PFSK-1 (cell line): ENCODE measurements around the gene OMP.

Experiments
- FOXP2 ChIP-seq: optimal IDR thresholded peaks from 2 replicates; pipeline ENCODE3; 2011; ENCODE audit warnings: borderline replicate concordance, control low read depth, inconsistent platforms; ENCODE audit not compliant: insufficient read depth; ENCODE audit errors: extremely low read length, extremely low read depth
- POLR2AphosphoS5 ChIP-seq: IDR thresholded peaks from 2 replicates; pipeline ENCODE4 v1.6.1; 2012; ENCODE audit warnings: low read depth, mild to moderate bottlenecking, control low read depth, low read length, moderate library complexity
- SIN3A ChIP-seq: IDR thresholded peaks from 2 replicates; pipeline ENCODE4 v1.6.1; 2012; ENCODE audit warnings: mild to moderate bottlenecking, low read length, moderate library complexity, borderline replicate concordance; ENCODE audit not compliant: insufficient read depth
- TAF1 ChIP-seq: IDR thresholded peaks from 2 replicates; pipeline ENCODE4 v1.6.1; 2012; ENCODE audit warnings: low read length, control low read depth, borderline replicate concordance; ENCODE audit not compliant: insufficient read depth
- TF ChIP-seq, protein P1 (sequence below), 2 experiments: IDR thresholded peaks; 2 replicates each; pipeline versions ENCODE4 v1.6.1 to v1.8.0; 2011 to 2012; ENCODE audit warnings: low read depth in 2 of 2, low read length in 2 of 2, control low read depth in 1 of 2, inconsistent platforms in 1 of 2, mild to moderate bottlenecking in 1 of 2, moderate library complexity in 1 of 2; ENCODE audit not compliant: insufficient read depth in 1 of 2

OMP gene

DNA sequence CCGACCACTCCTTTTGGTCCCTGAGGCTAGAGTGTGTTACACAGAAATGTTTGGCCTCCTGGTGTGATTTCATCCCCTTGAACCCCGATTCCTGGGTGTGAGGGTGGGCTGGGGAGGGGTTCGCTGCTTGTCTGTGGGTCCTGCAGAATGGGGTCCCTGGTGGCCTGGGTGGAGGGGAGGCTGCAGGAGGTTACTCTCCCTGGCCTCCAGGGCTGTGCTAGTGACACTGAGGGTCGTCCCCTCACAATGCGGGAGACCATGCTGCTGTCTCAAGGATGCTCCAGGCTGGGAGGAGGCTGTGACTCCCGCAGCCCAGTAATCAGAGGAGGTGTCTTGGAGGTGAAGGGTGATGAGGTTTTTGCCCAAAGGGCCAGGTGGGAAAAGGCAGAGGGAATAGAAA is 17.0 kb upstream of the OMP start:
- TF ChIP-seq POLR2AphosphoS5: no peak
- TF ChIP-seq, protein P1, sequence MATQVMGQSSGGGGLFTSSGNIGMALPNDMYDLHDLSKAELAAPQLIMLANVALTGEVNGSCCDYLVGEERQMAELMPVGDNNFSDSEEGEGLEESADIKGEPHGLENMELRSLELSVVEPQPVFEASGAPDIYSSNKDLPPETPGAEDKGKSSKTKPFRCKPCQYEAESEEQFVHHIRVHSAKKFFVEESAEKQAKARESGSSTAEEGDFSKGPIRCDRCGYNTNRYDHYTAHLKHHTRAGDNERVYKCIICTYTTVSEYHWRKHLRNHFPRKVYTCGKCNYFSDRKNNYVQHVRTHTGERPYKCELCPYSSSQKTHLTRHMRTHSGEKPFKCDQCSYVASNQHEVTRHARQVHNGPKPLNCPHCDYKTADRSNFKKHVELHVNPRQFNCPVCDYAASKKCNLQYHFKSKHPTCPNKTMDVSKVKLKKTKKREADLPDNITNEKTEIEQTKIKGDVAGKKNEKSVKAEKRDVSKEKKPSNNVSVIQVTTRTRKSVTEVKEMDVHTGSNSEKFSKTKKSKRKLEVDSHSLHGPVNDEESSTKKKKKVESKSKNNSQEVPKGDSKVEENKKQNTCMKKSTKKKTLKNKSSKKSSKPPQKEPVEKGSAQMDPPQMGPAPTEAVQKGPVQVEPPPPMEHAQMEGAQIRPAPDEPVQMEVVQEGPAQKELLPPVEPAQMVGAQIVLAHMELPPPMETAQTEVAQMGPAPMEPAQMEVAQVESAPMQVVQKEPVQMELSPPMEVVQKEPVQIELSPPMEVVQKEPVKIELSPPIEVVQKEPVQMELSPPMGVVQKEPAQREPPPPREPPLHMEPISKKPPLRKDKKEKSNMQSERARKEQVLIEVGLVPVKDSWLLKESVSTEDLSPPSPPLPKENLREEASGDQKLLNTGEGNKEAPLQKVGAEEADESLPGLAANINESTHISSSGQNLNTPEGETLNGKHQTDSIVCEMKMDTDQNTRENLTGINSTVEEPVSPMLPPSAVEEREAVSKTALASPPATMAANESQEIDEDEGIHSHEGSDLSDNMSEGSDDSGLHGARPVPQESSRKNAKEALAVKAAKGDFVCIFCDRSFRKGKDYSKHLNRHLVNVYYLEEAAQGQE (IDR thresholded peaks at IDR 0.05; ENCODE audit: insufficient read depth in 1 of 2, low read depth in 2 of 2, low read length in 2 of 2): no peak
- TF ChIP-seq TAF1: no peak
- no peak for TF ChIP-seq FOXP2
- TF ChIP-seq SIN3A: no peak

- TF ChIP-seq, protein P1 (IDR thresholded peaks at IDR 0.05; ENCODE audit: insufficient read depth in 1 of 2, low read depth in 2 of 2, low read length in 2 of 2): no peak
- TF ChIP-seq POLR2AphosphoS5 (no peak), TAF1 (no peak), SIN3A (no peak), FOXP2 (no peak)
Measured at GRCh38 chr11:77086521-77087472, 15.8 kb upstream of the OMP start.

- no peak for TF ChIP-seq FOXP2
- TF ChIP-seq, protein P1 (IDR thresholded peaks at IDR 0.05; ENCODE audit: insufficient read depth in 1 of 2, low read depth in 2 of 2, low read length in 2 of 2): no peak
- TF ChIP-seq SIN3A: no peak
- no peak for TF ChIP-seq POLR2AphosphoS5
- TF ChIP-seq TAF1: no peak
Measured at GRCh38 chr11:77087723-77088225, 14.9 kb upstream of the OMP start.

DNA sequence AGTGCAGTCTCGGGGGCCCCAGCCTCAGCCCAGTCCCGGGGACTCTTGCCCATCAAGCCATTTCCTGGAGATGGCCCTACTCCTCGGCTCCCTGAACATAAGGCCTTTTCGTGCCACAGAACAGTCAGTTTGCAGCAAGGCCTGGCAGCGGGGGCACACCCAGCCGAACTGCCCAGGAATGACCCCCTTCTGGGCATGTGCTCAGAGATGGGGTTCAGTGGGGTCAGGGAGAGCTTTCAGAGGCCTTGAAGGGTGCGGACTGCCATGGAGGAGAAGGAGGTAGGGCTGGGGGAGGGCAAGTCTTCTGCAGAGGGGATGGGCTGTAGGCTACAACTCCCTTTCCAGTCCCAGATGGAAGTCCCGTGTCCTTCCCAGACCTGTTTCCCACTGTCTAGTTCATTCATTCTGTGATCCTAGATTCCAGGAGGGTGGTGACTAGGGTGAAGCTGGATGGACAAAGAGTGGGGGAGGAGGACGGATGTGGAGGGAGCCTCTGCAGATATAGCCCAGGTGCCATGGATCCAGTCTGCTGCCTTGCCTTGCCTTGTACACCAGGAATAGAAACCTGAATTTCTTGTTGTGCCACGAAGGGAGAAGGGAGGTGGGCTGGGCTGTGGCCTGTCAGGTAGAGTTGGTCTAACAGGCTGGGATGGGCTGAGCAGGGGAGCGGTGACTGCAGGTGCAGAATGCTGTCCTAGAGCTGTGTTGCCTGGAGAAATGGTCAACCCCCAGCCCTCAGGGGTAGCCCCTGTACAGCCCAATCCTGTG is 14.2 kb upstream of the OMP start:
- TF ChIP-seq, protein P1 (IDR thresholded peaks at IDR 0.05; ENCODE audit: insufficient read depth in 1 of 2, low read depth in 2 of 2, low read length in 2 of 2): no peak
- TF ChIP-seq POLR2AphosphoS5 (no peak), SIN3A (no peak), TAF1 (no peak), FOXP2 (no peak)
